Ishikawa (cell line): ENCODE measurements around the gene MYRIP.

Source experiments
- CEBPB ChIP-seq: IDR thresholded peaks from 2 replicates; pipeline ENCODE4 v1.6.1; 2012
- CREB1 ChIP-seq: IDR thresholded peaks from 2 replicates; pipeline ENCODE4 v1.6.1; 2012; ENCODE audit warnings: low read depth
- EP300 ChIP-seq: IDR thresholded peaks from 2 replicates; pipeline ENCODE4 v1.6.1; 2012; ENCODE audit warnings: borderline replicate concordance
- FOXM1 ChIP-seq: IDR thresholded peaks from 2 replicates; pipeline ENCODE4 v1.6.1; 2012; ENCODE audit warnings: low read depth, borderline replicate concordance
- MAX ChIP-seq: IDR thresholded peaks from 2 replicates; pipeline ENCODE4 v1.6.1; 2012
- NFIC ChIP-seq: IDR thresholded peaks from 2 replicates; pipeline ENCODE4 v1.6.1; 2012
- RAD21 ChIP-seq: IDR thresholded peaks from 2 replicates; pipeline ENCODE4 v1.6.1; 2012; ENCODE audit warnings: low read depth
- REST ChIP-seq: IDR thresholded peaks from 2 replicates; pipeline ENCODE4 v1.6.1; 2012; ENCODE audit warnings: low read depth, mild to moderate bottlenecking
- TAF1 ChIP-seq: IDR thresholded peaks from 2 replicates; pipeline ENCODE4 v1.6.1; 2012; ENCODE audit warnings: low read depth, mild to moderate bottlenecking
- TCF12 ChIP-seq: IDR thresholded peaks from 2 replicates; pipeline ENCODE4 v1.6.1; 2012; ENCODE audit warnings: low read depth
- TEAD4 ChIP-seq: IDR thresholded peaks from 2 replicates; pipeline ENCODE4 v1.6.1; 2012
- YY1 ChIP-seq: IDR thresholded peaks from 2 replicates; pipeline ENCODE4 v1.6.1; 2012; ENCODE audit warnings: low read depth

- TF ChIP-seq CEBPB: no peak
- no peak for TF ChIP-seq EP300
- TF ChIP-seq REST: no peak
- TF ChIP-seq NFIC: no peak
- TF ChIP-seq MAX: no peak
- no peak for TF ChIP-seq YY1
- TF ChIP-seq FOXM1: no peak
- no peak for TF ChIP-seq TCF12
- no peak for TF ChIP-seq RAD21
- no peak for TF ChIP-seq TEAD4
- TF ChIP-seq TAF1: no peak
- no peak for TF ChIP-seq CREB1
Measured at GRCh38 chr3:39960515-39961191, 151.2 kb downstream of the MYRIP start.
